IPS DF 4.7 (cell line): ENCODE measurements around the gene PKD1.

ENCODE experiments used
- DNase-seq: peaks from one replicate; pipeline ENCODE4 v3.0.0-alpha.2; 2013; ENCODE audit warnings: low spot score; ENCODE audit errors: extremely low read depth

The PKD1 gene

GRCh38 chr16:2053211-2053610 is 82.5 kb downstream of the PKD1 start:
- DNase-seq, result no peak

- DNase-seq, result no peak
These were observed 87.6 kb downstream of the PKD1 start for GRCh38 chr16:2048116-2048543.

DNA sequence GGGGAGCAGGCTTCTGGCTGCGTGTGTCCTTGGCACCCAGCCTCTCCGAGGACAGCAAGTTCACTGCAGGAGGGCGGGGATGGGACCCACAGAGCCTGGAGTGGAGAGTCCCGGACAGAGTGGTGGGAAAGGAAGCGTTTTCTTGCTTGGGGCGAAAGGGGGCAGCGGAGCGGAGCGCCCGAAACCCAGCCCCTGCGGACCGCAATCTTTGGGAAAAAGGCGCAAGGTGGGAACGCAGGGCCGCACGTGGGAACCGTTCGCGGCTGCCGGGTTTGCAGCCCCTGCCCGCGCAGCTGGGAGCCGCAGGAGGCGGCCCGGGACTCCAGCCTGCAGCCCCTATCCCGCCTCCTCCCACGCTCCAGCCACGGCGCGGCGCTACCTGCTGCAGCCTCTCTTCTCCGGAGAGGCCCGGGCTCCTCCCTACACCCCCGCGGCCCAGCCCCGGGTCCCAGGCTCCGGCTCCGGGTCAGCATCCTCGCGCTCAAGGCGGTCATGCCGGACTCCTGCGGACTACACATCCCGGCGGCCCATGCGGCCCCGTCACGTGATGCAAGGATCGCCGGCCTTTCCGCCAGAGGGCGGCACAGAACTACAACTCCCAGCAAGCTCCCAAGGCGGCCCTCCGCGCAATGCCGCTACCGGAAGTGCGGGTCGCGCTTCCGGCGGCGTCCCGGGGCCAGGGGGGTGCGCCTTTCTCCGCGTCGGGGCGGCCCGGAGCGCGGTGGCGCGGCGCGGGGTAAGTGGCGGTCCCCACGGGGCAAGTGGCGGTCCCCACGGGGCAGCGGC is 88.2 kb downstream of the PKD1 start, which contains the start of the genes NTHL1 and TSC2:
Gene NTHL1, minus strand, starts transcription at position 505 of the 786 bp plus-strand sequence. Its CDS starts 11 bp downstream, at position 494.
Gene TSC2, plus strand, starts transcription at position 656 of the 786 bp plus-strand sequence. CDS start 631 bp downstream, outside the sequence.
- peak; percentile 80 for DNase-seq

- no peak for DNase-seq
These were observed 88.8 kb downstream of the PKD1 start for GRCh38 chr16:2046893-2047329.

GRCh38 chr16:2045965-2046892 is 89.5 kb downstream of the PKD1 start:
- no peak for DNase-seq

- no peak for DNase-seq
These were observed 91.2 kb downstream of the PKD1 start for GRCh38 chr16:2044541-2044940.

GRCh38 chr16:2043667-2044451 is 91.8 kb downstream of the PKD1 start:
- DNase-seq, result no peak

- no peak for DNase-seq
These were observed 92.6 kb downstream of the PKD1 start for GRCh38 chr16:2042986-2043666.

DNA sequence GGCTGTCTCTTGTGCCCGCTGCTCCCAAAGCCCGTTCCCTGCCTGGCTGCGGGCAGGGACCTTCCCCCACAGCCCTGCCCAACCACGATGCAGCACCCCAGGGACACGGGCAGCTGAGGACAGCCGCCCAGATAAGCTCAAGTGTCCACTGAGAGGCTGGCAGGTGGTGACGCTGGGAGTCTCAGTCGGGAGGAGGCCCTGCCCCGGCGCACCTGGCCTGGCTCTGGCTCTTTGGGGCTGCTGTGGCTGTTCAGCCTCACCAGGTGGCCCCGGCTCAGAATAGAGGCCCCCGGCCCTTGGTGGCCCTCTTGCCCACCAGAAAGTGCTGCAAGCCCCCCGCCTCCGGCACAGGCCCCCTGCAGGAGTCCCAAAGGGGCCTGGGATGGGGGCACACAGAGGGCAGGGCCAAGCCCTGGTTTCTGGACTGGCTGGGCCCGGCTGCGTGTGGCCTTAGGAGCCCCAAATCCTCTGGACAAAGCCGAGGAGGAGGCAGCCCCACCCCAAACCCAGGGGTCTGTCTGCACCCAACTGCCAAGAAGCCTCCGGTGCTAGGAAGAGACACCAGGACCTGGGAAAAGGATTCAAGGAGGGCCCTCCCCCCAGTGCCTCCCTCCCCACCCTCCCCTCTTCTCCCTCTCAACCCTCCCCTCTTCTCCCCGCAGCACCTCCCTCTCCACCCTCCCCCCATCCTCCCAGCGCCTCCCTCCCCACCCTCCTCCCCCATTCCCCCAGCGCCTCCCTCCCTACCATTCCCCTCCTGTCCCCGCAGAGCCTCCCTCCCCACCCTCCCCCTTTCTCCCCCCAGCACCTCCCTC is 93.3 kb downstream of the PKD1 start:
- DNase-seq, result no peak

- no peak for DNase-seq
These were observed 94.7 kb downstream of the PKD1 start for GRCh38 chr16:2040787-2041522.

DNA sequence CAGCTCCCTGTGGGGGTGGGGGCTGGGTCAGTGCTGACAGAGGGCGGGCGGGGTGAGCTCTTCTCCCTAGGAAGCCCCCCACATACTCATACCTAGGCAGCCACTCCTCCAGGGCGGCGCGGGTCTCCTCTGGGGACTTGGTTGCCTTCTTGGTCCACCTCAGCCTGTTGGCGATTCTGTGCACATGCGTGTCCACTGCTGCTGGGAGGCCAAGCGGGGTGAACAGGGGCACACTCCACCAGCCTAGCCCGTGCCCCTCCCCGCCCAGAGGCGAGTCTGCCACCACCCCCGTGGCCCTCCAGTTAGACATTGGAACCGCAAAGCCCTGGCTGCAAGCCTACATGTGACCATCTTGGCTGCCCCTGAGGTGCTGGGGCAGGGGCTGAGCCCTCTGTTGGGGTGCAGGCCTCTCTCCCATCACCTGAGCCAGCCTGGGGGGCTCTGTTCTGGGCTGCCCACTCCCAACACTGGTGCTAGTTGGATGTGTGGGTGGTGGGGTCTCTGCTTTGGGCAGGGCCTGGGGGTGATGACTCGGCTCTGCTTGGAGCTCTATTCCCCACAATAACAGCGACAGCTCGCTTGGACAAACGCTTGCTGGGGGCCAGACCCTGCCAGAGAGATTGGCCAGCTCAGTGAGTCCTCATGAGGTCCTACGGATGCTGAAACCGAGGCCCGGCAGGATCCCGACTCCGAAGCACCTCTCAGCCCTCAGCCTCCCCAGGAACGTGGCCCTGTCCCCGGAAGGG is 95.5 kb downstream of the PKD1 start:
- DNase-seq, result no peak

DNA sequence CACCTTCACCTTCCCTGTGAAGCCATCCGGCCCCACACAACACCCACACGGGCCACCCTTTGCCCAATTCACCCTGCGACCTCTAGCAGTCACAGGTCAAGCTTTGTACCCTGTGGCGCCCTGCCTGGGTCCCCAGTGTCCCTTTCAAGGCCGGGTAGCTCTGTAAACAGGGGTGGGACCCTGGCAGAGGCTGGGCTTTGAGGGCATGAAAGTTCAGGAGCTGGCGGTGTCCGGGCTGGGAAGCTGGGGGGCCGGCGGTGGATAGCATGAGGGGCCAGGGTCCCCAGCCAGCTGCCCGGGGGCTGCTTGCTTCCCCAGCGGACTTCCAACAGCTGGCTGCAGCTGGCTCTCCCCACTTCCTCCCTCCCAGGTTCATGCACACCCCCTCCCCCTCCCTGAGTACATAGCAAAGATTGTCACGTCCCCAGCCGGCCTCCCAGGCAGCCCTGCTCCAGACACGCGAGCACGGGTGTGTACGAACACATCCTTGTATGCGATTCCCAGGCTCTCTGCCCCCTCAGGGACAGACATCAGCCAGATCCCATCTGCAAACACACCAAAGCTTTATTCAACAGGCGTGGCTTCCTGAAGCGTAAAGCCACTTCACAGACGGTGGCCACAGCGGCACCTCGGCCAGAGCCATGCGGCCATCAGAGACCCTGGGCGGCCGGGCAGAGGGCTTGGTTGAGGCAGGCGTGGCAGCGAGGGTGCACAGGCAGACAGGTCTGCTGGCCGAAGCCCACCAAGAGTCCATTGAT is 96.2 kb downstream of the PKD1 start:
- no peak for DNase-seq
